OCI-M2 (cell line): ENCODE results near the gene SLC35G6.
"Not testable (repeated sequence)": the region's sequence is repeated elsewhere in the genome, so short reads cannot be mapped to it uniquely, and the experiment has no call there.

Experiments used
- DNase-seq: peaks from one replicate; lab custom pipeline; 2025; ENCODE audit not compliant: unreplicated experiment; lab: John Stamatoyannopoulos, UW

Gene SLC35G6

GRCh38 chr17:7478276-7479212 lies 2.7 kb upstream of the SLC35G6 start:
- no peak for DNase-seq

GRCh38 chr17:7479213-7480088 lies 1.8 kb upstream of the SLC35G6 start, which contains the start of gene ZBTB4:
Gene ZBTB4, minus strand, starts transcription at chr17:7479631. Its CDS starts 12,830 bp downstream, at chr17:7466801.
- DNase-seq, result no peak

GRCh38 chr17:7480089-7480384 lies 1.2 kb upstream of the SLC35G6 start:
- no peak for DNase-seq

- DNase-seq, result not testable (repeated sequence)
Observed at GRCh38 chr17:7481842-7482741, 846 bp downstream of the SLC35G6 start.

GRCh38 chr17:7482742-7483088 lies 1.5 kb downstream of the SLC35G6 start:
- not testable (repeated sequence) for DNase-seq

- DNase-seq, result peak; percentile 63
Observed at GRCh38 chr17:7483255-7484066, 2.2 kb downstream of the SLC35G6 start.

GRCh38 chr17:7484067-7484918 lies 3.0 kb downstream of the SLC35G6 start, which contains the start of gene POLR2A:
Gene POLR2A, plus strand, starts transcription at chr17:7484366.
- peak; percentile 82 for DNase-seq

GRCh38 chr17:7484919-7485377 lies 3.7 kb downstream of the SLC35G6 start:
- DNase-seq, result no peak

GRCh38 chr17:7486181-7486580 lies 4.9 kb downstream of the SLC35G6 start:
- DNase-seq, result no peak

GRCh38 chr17:7490144-7490543 lies 8.9 kb downstream of the SLC35G6 start:
- DNase-seq, result no peak

- no peak for DNase-seq
Observed at GRCh38 chr17:7491583-7491982, 10.3 kb downstream of the SLC35G6 start.

- DNase-seq, result no peak
Observed at GRCh38 chr17:7493941-7494340, 12.7 kb downstream of the SLC35G6 start.

GRCh38 chr17:7495906-7496434 lies 14.7 kb downstream of the SLC35G6 start:
- no peak for DNase-seq

GRCh38 chr17:7496470-7497183 lies 15.4 kb downstream of the SLC35G6 start:
- no peak for DNase-seq

GRCh38 chr17:7497228-7497627 lies 16.0 kb downstream of the SLC35G6 start:
- no peak for DNase-seq

GRCh38 chr17:7497636-7498035 lies 16.4 kb downstream of the SLC35G6 start:
- no peak for DNase-seq

GRCh38 chr17:7499161-7499560 lies 17.9 kb downstream of the SLC35G6 start:
- no peak for DNase-seq

- DNase-seq, result no peak
Observed at GRCh38 chr17:7501729-7502128, 20.5 kb downstream of the SLC35G6 start.
